NB4 (cell line): ENCODE data around the gene NOMO2.
"Not testable (repeated sequence)": the region's sequence is repeated elsewhere in the genome, so short reads cannot be mapped to it uniquely, and the experiment has no call there.

Experiments used
- DNase-seq: peaks from one replicate; pipeline ENCODE4 v3.0.0; 2010; ENCODE audit warnings: low read depth
- H3K4me3 ChIP-seq: one replicate; pipeline ENCODE4 v1.5.1; 2011; ENCODE audit warnings: mild to moderate bottlenecking, low read depth, low read length, moderate library complexity

The NOMO2 gene, protein sequence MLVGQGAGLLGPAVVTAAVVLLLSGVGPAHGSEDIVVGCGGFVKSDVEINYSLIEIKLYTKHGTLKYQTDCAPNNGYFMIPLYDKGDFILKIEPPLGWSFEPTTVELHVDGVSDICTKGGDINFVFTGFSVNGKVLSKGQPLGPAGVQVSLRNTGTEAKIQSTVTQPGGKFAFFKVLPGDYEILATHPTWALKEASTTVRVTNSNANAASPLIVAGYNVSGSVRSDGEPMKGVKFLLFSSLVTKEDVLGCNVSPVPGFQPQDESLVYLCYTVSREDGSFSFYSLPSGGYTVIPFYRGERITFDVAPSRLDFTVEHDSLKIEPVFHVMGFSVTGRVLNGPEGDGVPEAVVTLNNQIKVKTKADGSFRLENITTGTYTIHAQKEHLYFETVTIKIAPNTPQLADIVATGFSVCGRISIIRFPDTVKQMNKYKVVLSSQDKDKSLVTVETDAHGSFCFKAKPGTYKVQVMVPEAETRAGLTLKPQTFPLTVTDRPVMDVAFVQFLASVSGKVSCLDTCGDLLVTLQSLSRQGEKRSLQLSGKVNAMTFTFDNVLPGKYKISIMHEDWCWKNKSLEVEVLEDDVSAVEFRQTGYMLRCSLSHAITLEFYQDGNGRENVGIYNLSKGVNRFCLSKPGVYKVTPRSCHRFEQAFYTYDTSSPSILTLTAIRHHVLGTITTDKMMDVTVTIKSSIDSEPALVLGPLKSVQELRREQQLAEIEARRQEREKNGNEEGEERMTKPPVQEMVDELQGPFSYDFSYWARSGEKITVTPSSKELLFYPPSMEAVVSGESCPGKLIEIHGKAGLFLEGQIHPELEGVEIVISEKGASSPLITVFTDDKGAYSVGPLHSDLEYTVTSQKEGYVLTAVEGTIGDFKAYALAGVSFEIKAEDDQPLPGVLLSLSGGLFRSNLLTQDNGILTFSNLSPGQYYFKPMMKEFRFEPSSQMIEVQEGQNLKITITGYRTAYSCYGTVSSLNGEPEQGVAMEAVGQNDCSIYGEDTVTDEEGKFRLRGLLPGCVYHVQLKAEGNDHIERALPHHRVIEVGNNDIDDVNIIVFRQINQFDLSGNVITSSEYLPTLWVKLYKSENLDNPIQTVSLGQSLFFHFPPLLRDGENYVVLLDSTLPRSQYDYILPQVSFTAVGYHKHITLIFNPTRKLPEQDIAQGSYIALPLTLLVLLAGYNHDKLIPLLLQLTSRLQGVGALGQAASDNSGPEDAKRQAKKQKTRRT

GRCh38 chr16:18561727-18562314 lies at the start of gene NOMO2:
TSS of gene NOMO2 (minus strand) at chr16:18562097. CDS start at chr16:18562040, 57 bp downstream.
- peak; percentile 19 for DNase-seq
- H3K4me3 ChIP-seq: peak within 1 kb of the TSS; percentile 62

DNA sequence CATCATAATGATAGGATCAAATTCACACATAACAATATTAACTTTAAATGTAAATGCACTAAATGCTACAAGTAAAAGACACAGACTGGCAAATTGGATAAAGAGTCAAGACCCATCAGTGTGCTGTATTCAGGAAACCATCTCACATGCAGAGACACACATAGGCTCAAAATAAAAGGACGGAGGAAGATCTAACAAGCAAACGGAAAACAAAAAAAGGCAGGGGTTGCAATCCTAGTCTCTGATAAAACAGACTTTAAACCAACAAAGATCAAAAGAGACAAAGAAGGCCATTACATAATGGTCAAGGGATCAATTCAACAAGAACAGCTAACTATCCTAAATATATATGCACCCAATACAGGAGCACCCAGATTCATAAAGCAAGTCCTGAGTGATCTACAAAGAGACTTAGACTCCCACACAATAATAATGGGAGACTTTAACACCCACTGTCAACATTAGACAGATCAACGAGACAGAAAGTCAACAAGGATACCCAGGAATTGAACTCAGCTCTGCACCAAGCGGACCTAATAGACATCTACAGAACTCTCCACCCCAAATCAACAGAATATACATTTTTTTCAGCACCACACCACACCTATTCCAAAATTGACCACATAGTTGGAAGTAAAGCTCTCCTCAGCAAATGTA lies 48.4 kb upstream of the NOMO2 start:
- not testable (repeated sequence) for DNase-seq, H3K4me3 ChIP-seq

DNA sequence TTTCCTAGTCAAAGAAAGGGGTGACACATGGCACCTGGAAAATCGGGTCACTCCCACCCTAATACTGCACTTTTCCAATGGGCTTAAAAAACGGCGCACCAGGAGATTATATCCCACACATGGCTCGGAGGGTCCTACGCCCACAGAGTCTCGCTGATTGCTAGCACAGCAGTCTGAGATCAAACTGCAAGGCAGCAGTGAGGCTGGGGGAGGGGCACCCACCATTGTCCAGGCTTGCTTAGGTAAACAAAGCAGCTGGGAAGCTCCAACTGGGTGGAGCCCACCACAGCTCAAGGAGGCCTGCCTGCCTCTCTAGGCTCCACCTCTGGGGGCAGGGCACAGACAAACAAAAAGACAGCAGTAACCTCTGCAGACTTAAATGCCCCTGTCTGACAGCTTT lies 46.4 kb upstream of the NOMO2 start:
- not testable (repeated sequence) for DNase-seq, H3K4me3 ChIP-seq

DNA sequence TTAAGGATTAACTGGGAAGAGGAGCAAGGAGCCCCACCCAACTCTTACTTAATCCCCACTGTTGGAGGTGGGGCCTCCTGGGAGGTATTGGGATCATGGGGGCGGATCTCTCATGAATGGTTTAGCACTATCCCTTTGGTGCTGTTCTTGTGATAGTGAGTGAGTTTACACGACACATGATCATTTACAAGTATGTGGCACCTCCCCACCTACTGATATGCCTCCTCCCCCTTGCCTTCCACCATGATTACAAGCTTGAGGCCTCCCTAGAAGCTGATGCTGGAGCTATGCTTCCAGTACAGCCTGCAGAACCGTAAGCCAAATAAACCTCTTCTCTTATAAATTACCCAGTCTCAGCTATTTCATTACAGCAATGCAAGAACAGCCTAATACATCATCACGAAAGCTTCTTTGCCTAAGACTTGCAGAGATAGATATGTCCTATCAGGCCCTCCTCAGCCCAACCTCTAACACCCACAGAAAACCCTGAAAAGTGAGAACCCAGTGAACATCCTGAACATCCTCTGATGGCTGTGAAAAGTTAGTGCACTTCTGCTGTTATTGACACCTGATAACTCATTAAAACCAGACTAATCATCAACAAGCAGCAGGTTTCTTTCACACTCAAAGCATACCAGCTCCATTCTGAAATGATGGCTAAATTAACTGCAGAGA lies 41.8 kb upstream of the NOMO2 start:
- H3K4me3 ChIP-seq, DNase-seq: not testable (repeated sequence)

- H3K4me3 ChIP-seq, DNase-seq: not testable (repeated sequence)
Measured at GRCh38 chr16:18598582-18598981, 36.7 kb upstream of the NOMO2 start.

GRCh38 chr16:18597734-18598133 lies 35.8 kb upstream of the NOMO2 start:
- not testable (repeated sequence) for H3K4me3 ChIP-seq, DNase-seq

GRCh38 chr16:18597319-18597718 lies 35.4 kb upstream of the NOMO2 start:
- not testable (repeated sequence) for DNase-seq, H3K4me3 ChIP-seq

DNA sequence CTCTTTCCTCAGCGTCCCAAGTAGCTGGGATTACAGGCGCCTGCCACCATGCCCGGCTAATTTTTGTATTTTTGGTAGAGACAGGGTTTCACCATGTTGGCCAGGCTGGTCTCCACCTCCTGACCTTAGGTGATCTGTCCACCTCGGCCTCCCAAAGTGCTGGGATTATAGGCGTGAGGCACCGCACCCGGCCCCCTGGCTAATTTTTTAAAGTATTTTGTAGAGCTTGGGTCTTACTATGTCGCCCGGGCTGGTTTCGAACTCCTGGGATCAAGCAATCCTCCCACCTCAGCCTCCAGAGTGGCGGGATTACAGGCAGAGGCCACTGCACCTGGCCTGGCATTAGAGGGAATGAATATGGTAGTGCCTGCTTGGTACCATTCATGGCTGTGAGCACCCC lies 33.9 kb upstream of the NOMO2 start:
- DNase-seq, H3K4me3 ChIP-seq: not testable (repeated sequence)

DNA sequence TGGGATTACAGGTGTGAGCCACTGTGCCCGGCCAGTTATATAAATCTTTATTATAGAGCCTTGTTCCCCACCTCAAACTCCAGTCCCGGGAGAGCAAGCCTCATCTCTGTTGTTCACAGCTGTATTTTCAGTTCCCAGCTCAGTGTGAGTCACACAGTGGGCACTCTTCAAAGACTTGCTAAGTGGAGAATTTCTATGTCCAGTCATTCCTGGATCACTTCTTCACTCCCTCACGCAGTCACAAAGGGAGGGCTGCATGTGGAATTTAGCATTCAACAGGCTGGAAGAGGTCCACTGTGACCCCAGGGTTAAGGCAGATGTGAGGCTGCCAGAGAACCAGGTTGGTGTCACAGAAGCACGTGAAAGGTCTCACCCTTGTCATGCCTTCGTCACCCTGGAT lies 33.0 kb upstream of the NOMO2 start:
- DNase-seq: peak; percentile 21
- not testable (repeated sequence) for H3K4me3 ChIP-seq

DNA sequence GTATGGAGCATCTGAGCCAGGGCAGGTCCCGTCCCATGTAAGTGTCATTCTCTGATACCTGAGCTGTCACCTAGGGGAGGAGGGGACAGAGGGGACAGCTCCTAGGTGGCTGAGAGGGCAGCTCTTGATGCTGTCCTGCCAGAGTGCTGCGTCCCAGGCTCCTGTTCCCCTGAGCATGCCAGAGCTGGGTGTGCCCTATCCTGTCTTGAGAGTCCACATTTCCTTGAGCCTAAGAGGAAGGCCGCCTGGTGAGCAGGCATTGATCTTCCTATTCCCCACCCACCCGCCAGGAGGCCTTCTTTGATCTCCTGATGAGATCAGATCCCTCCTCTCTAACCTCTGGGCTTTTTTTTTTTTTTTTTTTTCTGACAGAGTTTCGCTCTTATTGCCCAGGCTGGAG lies 32.0 kb upstream of the NOMO2 start:
- H3K4me3 ChIP-seq, DNase-seq: not testable (repeated sequence)

DNA sequence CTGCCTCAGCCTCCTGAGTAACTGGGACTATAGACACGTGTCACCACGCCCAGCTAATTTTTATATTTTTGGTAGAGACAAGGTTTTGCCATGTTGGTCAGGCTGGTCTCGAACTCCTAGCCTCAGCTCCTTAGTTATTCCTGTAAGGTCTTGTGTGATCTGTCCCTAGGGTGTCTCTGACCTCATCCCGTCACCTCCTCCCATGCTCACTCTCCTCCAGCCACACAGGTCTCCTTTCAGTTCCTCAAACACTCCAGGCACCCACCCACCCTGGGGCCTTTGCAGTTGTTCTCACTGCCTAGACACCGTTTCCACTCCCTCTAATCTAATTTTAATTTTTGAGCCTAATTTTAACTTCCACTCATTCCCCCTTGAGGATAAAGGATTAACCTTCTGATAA lies 31.1 kb upstream of the NOMO2 start:
- peak; percentile 13 for DNase-seq

GRCh38 chr16:18591908-18592307 lies 30.0 kb upstream of the NOMO2 start:
- DNase-seq: peak; percentile 43

More for the DNA sequence above, 31.1 kb upstream of the NOMO2 start:
- H3K4me3 ChIP-seq: not testable (repeated sequence)

GRCh38 chr16:18591441-18591840 lies 29.5 kb upstream of the NOMO2 start:
- not testable (repeated sequence) for DNase-seq, H3K4me3 ChIP-seq

More at GRCh38 chr16:18591908-18592307, 30.0 kb upstream of the NOMO2 start:
- not testable (repeated sequence) for H3K4me3 ChIP-seq

DNA sequence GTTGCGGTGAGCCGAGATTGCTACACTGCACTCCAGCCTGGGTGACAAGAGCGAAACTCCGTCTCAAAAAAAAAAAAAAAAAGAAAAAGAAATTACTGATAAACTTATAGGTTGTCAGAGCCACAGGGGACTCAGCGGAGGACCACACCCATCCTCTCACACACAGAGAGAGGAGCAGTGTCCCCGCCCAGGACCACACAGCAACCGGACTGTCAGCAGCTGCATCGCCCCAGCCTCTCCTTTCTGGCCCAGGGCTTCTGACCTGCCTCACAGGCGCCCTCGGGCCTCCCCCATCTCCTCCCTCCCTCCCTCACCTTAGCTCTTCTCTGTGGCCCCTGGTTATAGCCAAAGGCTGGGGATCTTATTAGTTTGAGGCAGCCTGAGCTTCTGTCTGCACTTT lies 27.9 kb upstream of the NOMO2 start:
- DNase-seq, H3K4me3 ChIP-seq: not testable (repeated sequence)

GRCh38 chr16:18586560-18587540 lies 25.0 kb upstream of the NOMO2 start:
- H3K4me3 ChIP-seq: not testable (repeated sequence)

GRCh38 chr16:18585789-18586188 lies 23.9 kb upstream of the NOMO2 start:
- not testable (repeated sequence) for DNase-seq, H3K4me3 ChIP-seq

More at GRCh38 chr16:18586560-18587540, 25.0 kb upstream of the NOMO2 start:
- peak; percentile 12 for DNase-seq
